GM12864 (cell line): ENCODE results near the gene NELL1.

Experiments used
- DNase-seq: peaks from one replicate; pipeline ENCODE4 v3.0.0-alpha.2; 2011; ENCODE audit warnings: low read depth
- H3K4me3 ChIP-seq: 2 replicates; pipeline ENCODE4 v1.5.1; 2011; ENCODE audit warnings: mild to moderate bottlenecking, low read depth, low read length, control low read depth
- CTCF ChIP-seq: IDR thresholded peaks from 2 replicates; pipeline ENCODE4 v1.5.1; 2011; ENCODE audit warnings: low read depth, mild to moderate bottlenecking, moderate library complexity, low read length, control low read depth, inconsistent platforms; ENCODE audit errors: missing control alignments

NELL1 gene

GRCh38 chr11:20723366-20723765 is 54.0 kb downstream of the NELL1 start:
- DNase-seq, result no peak
- no peak overlapping the region for H3K4me3 ChIP-seq
- no peak for TF ChIP-seq CTCF

- no peak overlapping the region for H3K4me3 ChIP-seq
- TF ChIP-seq CTCF, result no peak
- no peak for DNase-seq
Measured at GRCh38 chr11:20729597-20730105, 60.3 kb downstream of the NELL1 start.

GRCh38 chr11:20731676-20732215 is 62.4 kb downstream of the NELL1 start:
- no peak for TF ChIP-seq CTCF
- DNase-seq, result no peak
- no peak overlapping the region for H3K4me3 ChIP-seq

GRCh38 chr11:20739107-20739506 is 69.7 kb downstream of the NELL1 start:
- no peak overlapping the region for H3K4me3 ChIP-seq
- TF ChIP-seq CTCF, result no peak
- no peak for DNase-seq

- DNase-seq, result no peak
- TF ChIP-seq CTCF, result no peak
- H3K4me3 ChIP-seq, result no peak overlapping the region
Measured at GRCh38 chr11:20739577-20739976, 70.2 kb downstream of the NELL1 start.

GRCh38 chr11:20754933-20755332 is 85.5 kb downstream of the NELL1 start:
- peak; percentile 34 for TF ChIP-seq CTCF
- DNase-seq, result no peak
- H3K4me3 ChIP-seq, result no peak overlapping the region

GRCh38 chr11:20759541-20759940 is 90.2 kb downstream of the NELL1 start:
- H3K4me3 ChIP-seq, result no peak overlapping the region
- TF ChIP-seq CTCF, result no peak
- DNase-seq, result no peak
